HepG2 (cell line): ENCODE results near the gene ZNF121. TPM values are rescaled to one million over a fixed set of nuclear protein-coding genes. Genes with fewer than 3 reads are reported as not detected.

Experiments used
- AHR ChIP-seq: IDR thresholded peaks from 2 replicates; pipeline ENCODE4 v1.6.1; 2018; ENCODE audit warnings: missing genetic modification reagents, missing compliant biosample characterization
- ATF3 ChIP-seq: sonication (generic); formaldehyde crosslinking; IDR thresholded peaks from 2 replicates; pipeline ENCODE4 v1.4.0; 2020; ENCODE audit warnings: missing genetic modification reagents
- CCAR2 ChIP-seq: fragments of 200-400 bp; formaldehyde crosslinking; optimal IDR thresholded peaks from 2 replicates; pipeline ENCODE3; 2018; ENCODE audit warnings: low read depth, mild to moderate bottlenecking, low read length, moderate library complexity
- CEBPG ChIP-seq: IDR thresholded peaks from 2 replicates; pipeline ENCODE4 v1.6.1; 2016
- E2F2 ChIP-seq: sonication (generic); formaldehyde crosslinking; IDR thresholded peaks from 2 replicates; pipeline ENCODE4 v1.4.0; 2020; ENCODE audit warnings: missing genetic modification reagents, borderline replicate concordance
- GATAD2A ChIP-seq: IDR thresholded peaks from 2 replicates; pipeline ENCODE4 v1.6.1; 2016
- HBP1 ChIP-seq: IDR thresholded peaks from 2 replicates; pipeline ENCODE4 v1.6.1; 2016; ENCODE audit warnings: low read depth, control low read depth
- HIC2 ChIP-seq: sonication (generic); formaldehyde crosslinking; IDR thresholded peaks from 2 replicates; pipeline ENCODE4 v1.9.0; 2022; ENCODE audit warnings: low read depth, missing genetic modification reagents
- KDM2A ChIP-seq: sonication (generic); formaldehyde crosslinking; IDR thresholded peaks from 2 replicates; pipeline ENCODE4 v1.4.0; 2020; ENCODE audit warnings: low read depth, missing genetic modification reagents, borderline replicate concordance
- TAF15 ChIP-seq: fragments of 200-400 bp; formaldehyde crosslinking; IDR thresholded peaks from one replicate; pipeline ENCODE4 v1.6.1; 2018; ENCODE audit warnings: mild to moderate bottlenecking, low read depth, low read length; ENCODE audit not compliant: poor library complexity, severe bottlenecking
- ZNF549 ChIP-seq: sonication (generic); formaldehyde crosslinking; IDR thresholded peaks from 2 replicates; pipeline ENCODE4 v1.5.0; 2020; ENCODE audit warnings: missing genetic modification reagents
- ZNF772 ChIP-seq: sonication (generic); formaldehyde crosslinking; IDR thresholded peaks from 2 replicates; pipeline ENCODE4 v1.5.0; 2020; ENCODE audit warnings: mild to moderate bottlenecking, missing genetic modification reagents
- ZSCAN20 ChIP-seq: sonication (generic); formaldehyde crosslinking; IDR thresholded peaks from 2 replicates; pipeline ENCODE4 v1.4.0; 2020; ENCODE audit warnings: missing genetic modification reagents, mild to moderate bottlenecking, borderline replicate concordance
- polyA plus RNA-seq, 8 experiments: library from polyadenylated mRNA; depleted of rRNA in 3 of 8; stranded (reverse) in 7 of 8; unstranded in 1 of 8; fragments of >200 nt; fragmentation: Illumina TruSeq in 4 of 8; extraction: Trizol in 4 of 8; gene quantifications; 2 replicates each; pipeline versions ENCODE4 v1.2.1 to v1.2.3, GENCODE V29; 2011 to 2016; ENCODE audit warnings: low read depth in 4 of 8, missing spikeins in 1 of 8, mixed read lengths in 1 of 8; ENCODE audit not compliant: insufficient read depth in 1 of 8
- total RNA-seq, 5 experiments: library from RNA; depleted of rRNA; stranded (reverse); fragments of >200 nt; fragmentation: Illumina TruSeq; extraction: Trizol; gene quantifications; 2 replicates each; pipeline ENCODE4 v1.2.3, GENCODE V29; 2016; ENCODE audit warnings: low read depth in 1 of 5
- TF ChIP-seq, protein P1 (sequence below): sonication (generic); formaldehyde crosslinking; IDR thresholded peaks from 2 replicates; pipeline ENCODE4 v1.4.0; 2020; ENCODE audit warnings: mild to moderate bottlenecking, missing genetic modification reagents
- TF ChIP-seq, protein P2 (sequence below): IDR thresholded peaks from 2 replicates; pipeline ENCODE4 v1.6.1; 2016; ENCODE audit warnings: mild to moderate bottlenecking, missing biosample characterization, missing genetic modification reagents
- TF ChIP-seq, protein P3 (sequence below): sonication (generic); formaldehyde crosslinking; IDR thresholded peaks from 2 replicates; pipeline ENCODE4 v1.4.0; 2020; ENCODE audit warnings: missing genetic modification reagents, borderline replicate concordance
- TF ChIP-seq, protein P4 (sequence below): sonication (generic); formaldehyde crosslinking; IDR thresholded peaks from 2 replicates; pipeline ENCODE4 v1.4.0; 2020; ENCODE audit warnings: missing genetic modification reagents; ENCODE audit errors: not compliant biosample characterization

The ZNF121 gene
- total and polyA plus RNA-seq, 2 of the 13 experiments (the other 11 are each of a cell fraction or from before 2014, with no cell fraction given): 7.8 to 56.3 TPM

- TF ChIP-seq E2F2 (CRISPR knock-in tag) (peak; percentile 39; the same call in 1 of the 2 replicates), TAF15 (peak; percentile 91), ATF3 (CRISPR knock-in tag) (peak; percentile 60; the same call in 1 of the 2 replicates), AHR (CRISPR knock-in tag) (peak; percentile 34; the same call in 1 of the 2 replicates), ZNF549 (CRISPR knock-in tag) (0 out of 2 replicates have a peak, but pooled peaks have one; percentile 62), CEBPG (0 out of 2 replicates have a peak, but pooled peaks have one; percentile 17), ZNF772 (CRISPR knock-in tag) (peak; percentile 79; the same call in 1 of the 2 replicates), HIC2 (CRISPR knock-in tag) (peak; percentile 38; the same call in 1 of the 2 replicates), HBP1 (peak; percentile 86), ZSCAN20 (CRISPR knock-in tag) (0 out of 2 replicates have a peak, but pooled peaks have one; percentile 84), CCAR2 (no peak), GATAD2A (peak; percentile 51; the same call in 1 of the 2 replicates), KDM2A (peak; percentile 84; the same call in 1 of the 2 replicates)
- TF ChIP-seq, protein P1, sequence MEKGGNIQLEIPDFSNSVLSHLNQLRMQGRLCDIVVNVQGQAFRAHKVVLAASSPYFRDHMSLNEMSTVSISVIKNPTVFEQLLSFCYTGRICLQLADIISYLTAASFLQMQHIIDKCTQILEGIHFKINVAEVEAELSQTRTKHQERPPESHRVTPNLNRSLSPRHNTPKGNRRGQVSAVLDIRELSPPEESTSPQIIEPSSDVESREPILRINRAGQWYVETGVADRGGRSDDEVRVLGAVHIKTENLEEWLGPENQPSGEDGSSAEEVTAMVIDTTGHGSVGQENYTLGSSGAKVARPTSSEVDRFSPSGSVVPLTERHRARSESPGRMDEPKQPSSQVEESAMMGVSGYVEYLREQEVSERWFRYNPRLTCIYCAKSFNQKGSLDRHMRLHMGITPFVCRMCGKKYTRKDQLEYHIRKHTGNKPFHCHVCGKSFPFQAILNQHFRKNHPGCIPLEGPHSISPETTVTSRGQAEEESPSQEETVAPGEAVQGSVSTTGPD (CRISPR knock-in tag): peak; percentile 50; the same call in 1 of the 2 replicates
- TF ChIP-seq, protein P2, sequence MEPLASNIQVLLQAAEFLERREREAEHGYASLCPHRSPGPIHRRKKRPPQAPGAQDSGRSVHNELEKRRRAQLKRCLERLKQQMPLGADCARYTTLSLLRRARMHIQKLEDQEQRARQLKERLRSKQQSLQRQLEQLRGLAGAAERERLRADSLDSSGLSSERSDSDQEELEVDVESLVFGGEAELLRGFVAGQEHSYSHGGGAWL (CRISPR knock-in tag): no peak
- TF ChIP-seq, protein P3, sequence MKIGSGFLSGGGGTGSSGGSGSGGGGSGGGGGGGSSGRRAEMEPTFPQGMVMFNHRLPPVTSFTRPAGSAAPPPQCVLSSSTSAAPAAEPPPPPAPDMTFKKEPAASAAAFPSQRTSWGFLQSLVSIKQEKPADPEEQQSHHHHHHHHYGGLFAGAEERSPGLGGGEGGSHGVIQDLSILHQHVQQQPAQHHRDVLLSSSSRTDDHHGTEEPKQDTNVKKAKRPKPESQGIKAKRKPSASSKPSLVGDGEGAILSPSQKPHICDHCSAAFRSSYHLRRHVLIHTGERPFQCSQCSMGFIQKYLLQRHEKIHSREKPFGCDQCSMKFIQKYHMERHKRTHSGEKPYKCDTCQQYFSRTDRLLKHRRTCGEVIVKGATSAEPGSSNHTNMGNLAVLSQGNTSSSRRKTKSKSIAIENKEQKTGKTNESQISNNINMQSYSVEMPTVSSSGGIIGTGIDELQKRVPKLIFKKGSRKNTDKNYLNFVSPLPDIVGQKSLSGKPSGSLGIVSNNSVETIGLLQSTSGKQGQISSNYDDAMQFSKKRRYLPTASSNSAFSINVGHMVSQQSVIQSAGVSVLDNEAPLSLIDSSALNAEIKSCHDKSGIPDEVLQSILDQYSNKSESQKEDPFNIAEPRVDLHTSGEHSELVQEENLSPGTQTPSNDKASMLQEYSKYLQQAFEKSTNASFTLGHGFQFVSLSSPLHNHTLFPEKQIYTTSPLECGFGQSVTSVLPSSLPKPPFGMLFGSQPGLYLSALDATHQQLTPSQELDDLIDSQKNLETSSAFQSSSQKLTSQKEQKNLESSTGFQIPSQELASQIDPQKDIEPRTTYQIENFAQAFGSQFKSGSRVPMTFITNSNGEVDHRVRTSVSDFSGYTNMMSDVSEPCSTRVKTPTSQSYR: peak; percentile 79
- TF ChIP-seq, protein P4, sequence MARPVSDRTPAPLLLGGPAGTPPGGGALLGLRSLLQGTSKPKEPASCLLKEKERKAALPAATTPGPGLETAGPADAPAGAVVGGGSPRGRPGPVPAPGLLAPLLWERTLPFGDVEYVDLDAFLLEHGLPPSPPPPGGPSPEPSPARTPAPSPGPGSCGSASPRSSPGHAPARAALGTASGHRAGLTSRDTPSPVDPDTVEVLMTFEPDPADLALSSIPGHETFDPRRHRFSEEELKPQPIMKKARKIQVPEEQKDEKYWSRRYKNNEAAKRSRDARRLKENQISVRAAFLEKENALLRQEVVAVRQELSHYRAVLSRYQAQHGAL (CRISPR knock-in tag): peak; percentile 64
These were observed at the start of gene ZNF121 (continued) for GRCh38 chr19:9584073-9584833.
